Activated T-helper 2 cell treated with anti-CD3 and anti-CD28 coated beads, Interferon-gamma antibody, Interleukin-2, Interleukin-4, amounts not matched to agents 10 μg/mL and 5 μg/mL and 100 μg/mL, durations not matched to agents 14 hours and 24 hours and 36 hours (primary cell): ENCODE measurements around the gene PC. TPM values are rescaled to one million over a fixed set of nuclear protein-coding genes. Genes with fewer than 3 reads are reported as not detected.

ENCODE experiments used
- DNase-seq: peaks from one replicate; pipeline ENCODE4 v3.0.0; 2021; ENCODE audit warnings: low spot score
- H3K27ac Mint-ChIP-seq: one replicate; pipeline ENCODE4 v1.8.0; 2021; ENCODE audit warnings: mixed read lengths
- H3K27me3 Mint-ChIP-seq: one replicate; pipeline ENCODE4 v1.8.0; 2021; ENCODE audit warnings: low read depth, mixed read lengths
- H3K36me3 Mint-ChIP-seq: one replicate; pipeline ENCODE4 v1.8.0; 2021; ENCODE audit warnings: low read depth, mixed read lengths
- H3K4me1 Mint-ChIP-seq: one replicate; pipeline ENCODE4 v1.8.0; 2021; ENCODE audit warnings: low read depth, mixed read lengths
- H3K4me3 Mint-ChIP-seq: one replicate; pipeline ENCODE4 v1.8.0; 2021; ENCODE audit warnings: low read depth, mild to moderate bottlenecking, moderate library complexity, mixed read lengths
- H3K9me3 Mint-ChIP-seq: one replicate; pipeline ENCODE4 v1.8.0; 2021; ENCODE audit warnings: mixed read lengths
- intact Hi-C: fragments of 100-400 bp; cut with micrococcal nuclease; formaldehyde crosslinking; loops from one replicate; pipeline ENCODE4 v1.15.1; 2023
- total RNA-seq: library from RNA; stranded (reverse); gene quantifications from 2 replicates; pipeline ENCODE4 v1.2.3, GENCODE V29; 2022

PC gene
- total RNA-seq, 1 donor from 2014 or later = 15.4 TPM

- H3K4me3 Mint-ChIP-seq = no peak overlapping the region
These were observed 17.3 kb upstream of the PC start for GRCh38 chr11:66975405-66976027.

GRCh38 chr11:66974724-66975404, 16.7 kb upstream of the PC start, which contains the start of gene C11orf86:
Gene C11orf86 (plus strand): TSS chr11:66975304. CDS start chr11:66975363, 59 bp downstream.
- H3K27me3 Mint-ChIP-seq = peaks cover 1% of the 10 kb centered on the region
- H3K4me1 Mint-ChIP-seq = peaks cover 14% of the 10 kb centered on the region
- intact Hi-C loops = loop anchor here (10.0 kb wide), 1 partner anchor 80 kb away; no protein-coding TSS in a partner anchor
- no peaks in the 10 kb centered on the region for H3K9me3 Mint-ChIP-seq
- H3K4me3 Mint-ChIP-seq = no peak within 1 kb of the TSS
- DNase-seq = no peak
- no peak within 1 kb of the TSS for H3K27ac Mint-ChIP-seq
- no peaks in the 10 kb centered on the region for H3K36me3 Mint-ChIP-seq

More at GRCh38 chr11:66975405-66976027, 17.3 kb upstream of the PC start:
- Mint-ChIP-seq H3K27me3 (peaks cover 1% of the 10 kb centered on the region), H3K36me3 (no peaks in the 10 kb centered on the region), H3K4me1 (peaks cover 10% of the 10 kb centered on the region), H3K9me3 (no peaks in the 10 kb centered on the region), H3K27ac (no peak overlapping the region)
- DNase-seq = no peak
- intact Hi-C loops = loop anchor here (10.0 kb wide), 1 partner anchor 81 kb away; no protein-coding TSS in a partner anchor

- Mint-ChIP-seq H3K36me3 (no peaks in the 10 kb centered on the region), H3K27ac (no peak overlapping the region), H3K9me3 (no peaks in the 10 kb centered on the region), H3K4me1 (peaks cover 14% of the 10 kb centered on the region), H3K4me3 (no peak overlapping the region), H3K27me3 (peaks cover 1% of the 10 kb centered on the region)
- no peak for DNase-seq
- intact Hi-C loops = loop anchor here (10.0 kb wide), 1 partner anchor 79 kb away; no protein-coding TSS in a partner anchor
These were observed 15.9 kb upstream of the PC start for GRCh38 chr11:66973956-66974580.

GRCh38 chr11:66971488-66971887, 13.3 kb upstream of the PC start:
- Mint-ChIP-seq H3K36me3 (no peaks in the 10 kb centered on the region), H3K9me3 (no peaks in the 10 kb centered on the region), H3K27me3 (peaks cover 1% of the 10 kb centered on the region), H3K4me1 (peaks cover 22% of the 10 kb centered on the region), H3K27ac (no peak overlapping the region), H3K4me3 (no peak overlapping the region)
- intact Hi-C loops = loop anchor here (10.0 kb wide), 1 partner anchor 77 kb away; no protein-coding TSS in a partner anchor
- DNase-seq = no peak

GRCh38 chr11:66970807-66971442, 12.7 kb upstream of the PC start:
- intact Hi-C loops = loop anchor here (10.0 kb wide), 1 partner anchor 76 kb away; no protein-coding TSS in a partner anchor
- no peaks in the 10 kb centered on the region for H3K36me3 Mint-ChIP-seq
- H3K27ac Mint-ChIP-seq = peak overlapping the region; percentile 1
- H3K4me3 Mint-ChIP-seq = no peak overlapping the region
- no peaks in the 10 kb centered on the region for H3K9me3 Mint-ChIP-seq
- no peak for DNase-seq
- H3K27me3 Mint-ChIP-seq = peaks cover 4% of the 10 kb centered on the region
- H3K4me1 Mint-ChIP-seq = peaks cover 22% of the 10 kb centered on the region

GRCh38 chr11:66970371-66970806, 12.2 kb upstream of the PC start:
- H3K27me3 Mint-ChIP-seq = peaks cover 5% of the 10 kb centered on the region
- no peaks in the 10 kb centered on the region for H3K9me3 Mint-ChIP-seq
- H3K4me3 Mint-ChIP-seq = no peak overlapping the region
- H3K4me1 Mint-ChIP-seq = peaks cover 22% of the 10 kb centered on the region
- intact Hi-C loops = loop anchor here (10.0 kb wide), 1 partner anchor 76 kb away; no protein-coding TSS in a partner anchor
- peak overlapping the region; percentile 1 for H3K27ac Mint-ChIP-seq
- H3K36me3 Mint-ChIP-seq = no peaks in the 10 kb centered on the region
- DNase-seq = no peak

- no peaks in the 10 kb centered on the region for H3K36me3 Mint-ChIP-seq
- H3K27me3 Mint-ChIP-seq = peaks cover 5% of the 10 kb centered on the region
- H3K9me3 Mint-ChIP-seq = no peaks in the 10 kb centered on the region
- intact Hi-C loops = loop anchor here (10.0 kb wide), 1 partner anchor 75 kb away; no protein-coding TSS in a partner anchor
- H3K4me1 Mint-ChIP-seq = peaks cover 22% of the 10 kb centered on the region
- DNase-seq = no peak
- H3K4me3 Mint-ChIP-seq = no peak overlapping the region
- no peak overlapping the region for H3K27ac Mint-ChIP-seq
These were observed 11.5 kb upstream of the PC start for GRCh38 chr11:66969584-66970225.

GRCh38 chr11:66967670-66968425, 9.7 kb upstream of the PC start:
- DNase-seq = no peak
- Mint-ChIP-seq H3K4me1 (peaks cover 22% of the 10 kb centered on the region), H3K36me3 (no peaks in the 10 kb centered on the region), H3K4me3 (no peak overlapping the region), H3K9me3 (no peaks in the 10 kb centered on the region), H3K27ac (peak overlapping the region; percentile 6), H3K27me3 (peaks cover 3% of the 10 kb centered on the region)
- intact Hi-C loops = no loop called here

- no peak overlapping the region for H3K27ac Mint-ChIP-seq
- H3K4me1 Mint-ChIP-seq = peaks cover 19% of the 10 kb centered on the region
- DNase-seq = no peak
- H3K27me3 Mint-ChIP-seq = peaks cover 3% of the 10 kb centered on the region
- intact Hi-C loops = no loop called here
- H3K4me3 Mint-ChIP-seq = no peak overlapping the region
- no peaks in the 10 kb centered on the region for H3K36me3 Mint-ChIP-seq
- no peaks in the 10 kb centered on the region for H3K9me3 Mint-ChIP-seq
These were observed 8.2 kb upstream of the PC start for GRCh38 chr11:66966351-66966750.

- H3K9me3 Mint-ChIP-seq = no peaks in the 10 kb centered on the region
- intact Hi-C loops = no loop called here
- H3K36me3 Mint-ChIP-seq = no peaks in the 10 kb centered on the region
- no peak overlapping the region for H3K4me3 Mint-ChIP-seq
- no peak for DNase-seq
- H3K27me3 Mint-ChIP-seq = peaks cover 3% of the 10 kb centered on the region
- no peak overlapping the region for H3K27ac Mint-ChIP-seq
- peaks cover 8% of the 10 kb centered on the region for H3K4me1 Mint-ChIP-seq
These were observed 6.3 kb upstream of the PC start for GRCh38 chr11:66964495-66964894.

- H3K36me3 Mint-ChIP-seq = no peaks in the 10 kb centered on the region
- intact Hi-C loops = no loop called here
- no peak for DNase-seq
- H3K27ac Mint-ChIP-seq = no peak overlapping the region
- no peak overlapping the region for H3K4me3 Mint-ChIP-seq
- H3K9me3 Mint-ChIP-seq = peaks cover 3% of the 10 kb centered on the region
- peaks cover 6% of the 10 kb centered on the region for H3K27me3 Mint-ChIP-seq
- H3K4me1 Mint-ChIP-seq = peaks cover 10% of the 10 kb centered on the region
These were observed 4.6 kb upstream of the PC start for GRCh38 chr11:66962801-66963200.
